ENCODE measurements around the gene THRSP.

GRCh38 chr11:78083021-78083420 lies 19.4 kb downstream of the THRSP start:
- TF ChIP-seq PATZ1 (CRISPR knock-in tag; IDR thresholded peaks at IDR 0.05; ENCODE audit: borderline replicate concordance), result no peak
- TF ChIP-seq TCF4 (CRISPR knock-in tag; IDR thresholded peaks at IDR 0.05; ENCODE audit: borderline replicate concordance), result no peak
- no peak for TF ChIP-seq ZFP3 (CRISPR knock-in tag; IDR thresholded peaks at IDR 0.05)
- TF ChIP-seq TOX (CRISPR knock-in tag; IDR thresholded peaks at IDR 0.05; ENCODE audit: borderline replicate concordance), result no peak
